Measurements from ENCODE around the gene CSAD. TPM values are rescaled to one million over a fixed set of nuclear protein-coding genes. Genes with fewer than 3 reads are reported as not detected.
A peak's percentile ranks its signal among the peaks of the same experiment; 100 is the strongest.

The CSAD gene
- 12.2 TPM for polyA plus RNA-seq (2012; ENCODE audit: insufficient read depth, insufficient read length, low read depth)

GRCh38 chr12:53180220-53180930, at the start of gene CSAD, which contains the start of gene ZNF740:
TSS of gene CSAD (minus strand) at chr12:53180925. CDS start at chr12:53173470, 7,455 bp downstream.
TSS of gene ZNF740 (plus strand) at chr12:53180722. CDS start at chr12:53181984, 1,262 bp downstream.
- no peak for TF ChIP-seq CTCF (IDR thresholded peaks at IDR 0.05; ENCODE audit: low read depth, low read length)
- peak within 1 kb of the TSS; percentile 77 for H3K4me3 ChIP-seq (ENCODE audit: low read depth, low read length)
- no peaks in the 10 kb centered on the region for H3K9me3 ChIP-seq
- peaks cover under 1% of the 10 kb centered on the region for H3K4me1 ChIP-seq
- H3K36me3 ChIP-seq = peaks cover 37% of the 10 kb centered on the region
- DNase-seq = peak; percentile 99
- no peaks in the 10 kb centered on the region for H3K27me3 ChIP-seq

GRCh38 chr12:53230108-53230845, 49.6 kb upstream of the CSAD start:
- DNase-seq = no peak
- H3K4me1 ChIP-seq = peaks cover 31% of the 10 kb centered on the region
- no peaks in the 10 kb centered on the region for H3K9me3 ChIP-seq
- H3K27me3 ChIP-seq = no peaks in the 10 kb centered on the region
- TF ChIP-seq CTCF (IDR thresholded peaks at IDR 0.05; ENCODE audit: low read depth, low read length) = no peak
- H3K4me3 ChIP-seq (ENCODE audit: low read depth, low read length) = no peak overlapping the region
- H3K36me3 ChIP-seq = no peaks in the 10 kb centered on the region

GRCh38 chr12:53229454-53229853, 48.7 kb upstream of the CSAD start:
- TF ChIP-seq CTCF (IDR thresholded peaks at IDR 0.05; ENCODE audit: low read depth, low read length) = no peak
- no peaks in the 10 kb centered on the region for H3K36me3 ChIP-seq
- H3K27me3 ChIP-seq = no peaks in the 10 kb centered on the region

GRCh38 chr12:53227836-53228235, 47.1 kb upstream of the CSAD start:
- no peak for DNase-seq
- Histone ChIP-seq H3K36me3 (no peaks in the 10 kb centered on the region), H3K4me1 (peaks cover 17% of the 10 kb centered on the region), H3K27me3 (no peaks in the 10 kb centered on the region), H3K4me3 (ENCODE audit: low read depth, low read length) (no peak overlapping the region), H3K9me3 (no peaks in the 10 kb centered on the region)
- no peak for TF ChIP-seq CTCF (IDR thresholded peaks at IDR 0.05; ENCODE audit: low read depth, low read length)

More at GRCh38 chr12:53229454-53229853, 48.7 kb upstream of the CSAD start:
- Histone ChIP-seq H3K4me3 (ENCODE audit: low read depth, low read length) (no peak overlapping the region), H3K9me3 (no peaks in the 10 kb centered on the region), H3K4me1 (peaks cover 28% of the 10 kb centered on the region)
- DNase-seq = no peak

- H3K4me3 ChIP-seq (ENCODE audit: low read depth, low read length) = no peak overlapping the region
- TF ChIP-seq CTCF (IDR thresholded peaks at IDR 0.05; ENCODE audit: low read depth, low read length) = no peak
- DNase-seq = no peak
- no peaks in the 10 kb centered on the region for H3K27me3 ChIP-seq
- H3K4me1 ChIP-seq = peaks cover 16% of the 10 kb centered on the region
- no peaks in the 10 kb centered on the region for H3K36me3 ChIP-seq
- no peaks in the 10 kb centered on the region for H3K9me3 ChIP-seq
Observed at GRCh38 chr12:53227341-53227740, 46.6 kb upstream of the CSAD start.

- TF ChIP-seq CTCF (IDR thresholded peaks at IDR 0.05; ENCODE audit: low read depth, low read length) = no peak
- DNase-seq = no peak
- H3K4me3 ChIP-seq (ENCODE audit: low read depth, low read length) = no peak overlapping the region
- H3K36me3 ChIP-seq = no peaks in the 10 kb centered on the region
- H3K4me1 ChIP-seq = peaks cover 19% of the 10 kb centered on the region
- H3K9me3 ChIP-seq = no peaks in the 10 kb centered on the region
- H3K27me3 ChIP-seq = no peaks in the 10 kb centered on the region
Observed at GRCh38 chr12:53226815-53227214, 46.1 kb upstream of the CSAD start.

All from BE2C (cell line).